ENCODE measurements around the gene CTCF. TPM values are rescaled to one million over a fixed set of nuclear protein-coding genes. Genes with fewer than 3 reads are reported as not detected.
A peak's percentile ranks its signal among the peaks of the same experiment; 100 is the strongest.

CTCF gene
- total RNA-seq, 1 donor from 2014 or later, result 25.9 TPM

- no peak for DNase-seq (ENCODE audit: low read depth)
- peak overlapping the region; percentile 64 for H3K4me3 ChIP-seq (ENCODE audit: low read depth, low read length)
- no peak for TF ChIP-seq CTCF (conservative IDR thresholded peaks at IDR 0.05; ENCODE audit: low read depth, low read length)
These were observed 1.4 kb upstream of the CTCF start for GRCh38 chr16:67560827-67561342.

GRCh38 chr16:67561501-67561823 lies 864 bp upstream of the CTCF start:
- H3K4me3 ChIP-seq (ENCODE audit: low read depth, low read length), result peak overlapping the region; percentile 64
- DNase-seq (ENCODE audit: low read depth), result no peak
- TF ChIP-seq CTCF (conservative IDR thresholded peaks at IDR 0.05; ENCODE audit: low read depth, low read length), result no peak

GRCh38 chr16:67561824-67562525 lies 351 bp upstream of the CTCF start:
- TF ChIP-seq CTCF (conservative IDR thresholded peaks at IDR 0.05; ENCODE audit: low read depth, low read length), result no peak
- H3K4me3 ChIP-seq (ENCODE audit: low read depth, low read length), result peak overlapping the region; percentile 64
- DNase-seq (ENCODE audit: low read depth), result no peak

- peak overlapping the region; percentile 79 for H3K4me3 ChIP-seq (ENCODE audit: low read depth, low read length)
- TF ChIP-seq CTCF (conservative IDR thresholded peaks at IDR 0.05; ENCODE audit: low read depth, low read length), result no peak
- DNase-seq (ENCODE audit: low read depth), result no peak
These were observed 787 bp downstream of the CTCF start for GRCh38 chr16:67562918-67563707.

GRCh38 chr16:67563708-67564468 lies 1.6 kb downstream of the CTCF start:
- TF ChIP-seq CTCF (conservative IDR thresholded peaks at IDR 0.05; ENCODE audit: low read depth, low read length), result no peak
- DNase-seq (ENCODE audit: low read depth), result no peak
- H3K4me3 ChIP-seq (ENCODE audit: low read depth, low read length), result peak overlapping the region; percentile 79

- no peak overlapping the region for H3K4me3 ChIP-seq (ENCODE audit: low read depth, low read length)
- DNase-seq (ENCODE audit: low read depth), result no peak
- TF ChIP-seq CTCF (conservative IDR thresholded peaks at IDR 0.05; ENCODE audit: low read depth, low read length), result no peak
These were observed 3.3 kb downstream of the CTCF start for GRCh38 chr16:67565470-67566100.

Measured in epithelial cell of proximal tubule (primary cell).